H1 (cell line): ENCODE data around the gene EMC7.

Experiments
- BRCA1 ChIP-seq: IDR thresholded peaks from 2 replicates; pipeline ENCODE4 v1.6.1; 2012; ENCODE audit warnings: low read depth, low read length, improper control_type of control experiment
- CREB1 ChIP-seq: IDR thresholded peaks from 2 replicates; pipeline ENCODE4 v1.6.1; 2012; ENCODE audit warnings: inconsistent platforms
- JUND ChIP-seq: IDR thresholded peaks from 2 replicates; pipeline ENCODE4 v1.6.1; 2011; ENCODE audit warnings: mild to moderate bottlenecking, improper control_type of control experiment, low read length
- YY1 ChIP-seq: IDR thresholded peaks from 2 replicates; pipeline ENCODE4 v1.6.1; 2011; ENCODE audit warnings: low read depth, mild to moderate bottlenecking, low read length
- ZNF274 ChIP-seq: IDR thresholded peaks from 2 replicates; pipeline ENCODE4 v1.7.0; 2012; ENCODE audit warnings: low read length, borderline replicate concordance; ENCODE audit errors: extremely low read depth
- TF ChIP-seq, protein P1 (sequence below), 3 experiments: IDR thresholded peaks; 1 replicate in 2 of 3; 2 replicates in 1 of 3; pipeline versions ENCODE4 v1.5.1 to v1.6.1; 2011; ENCODE audit warnings: low read length in 3 of 3, mild to moderate bottlenecking in 3 of 3, inconsistent platforms in 2 of 3, low read depth in 1 of 3, moderate library complexity in 1 of 3; ENCODE audit not compliant: insufficient read depth in 1 of 3; ENCODE audit errors: control extremely low read depth in 1 of 3
- TF ChIP-seq, protein P2 (sequence below): fragments of 300-600 bp; sonication (generic); IDR thresholded peaks from 2 replicates; pipeline ENCODE4 v1.7.1; 2012; ENCODE audit warnings: low read length, moderate library complexity, mild to moderate bottlenecking, inconsistent platforms; ENCODE audit not compliant: insufficient replicate concordance

DNA sequence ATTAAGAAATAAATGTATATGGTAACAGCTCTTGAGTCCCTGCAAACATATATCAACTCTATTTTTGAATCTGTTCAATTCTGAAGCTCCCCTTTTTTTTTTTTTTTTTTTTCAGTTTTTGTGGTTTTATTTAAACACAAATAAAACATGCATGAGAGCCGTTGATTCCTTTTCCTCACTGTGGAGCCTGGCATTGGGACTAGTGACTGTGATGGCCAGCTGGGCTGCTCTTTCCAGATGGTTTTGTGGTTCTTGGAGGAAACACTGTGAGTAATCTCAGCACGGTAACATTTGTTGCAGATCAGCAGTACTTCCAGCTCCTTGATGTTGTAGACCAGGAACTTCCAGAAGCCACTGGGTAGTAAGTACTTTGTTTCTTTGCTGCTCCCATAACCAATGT, 15.9 kb downstream of the EMC7 start:
- TF ChIP-seq ZNF274: no peak
- TF ChIP-seq, protein P1, sequence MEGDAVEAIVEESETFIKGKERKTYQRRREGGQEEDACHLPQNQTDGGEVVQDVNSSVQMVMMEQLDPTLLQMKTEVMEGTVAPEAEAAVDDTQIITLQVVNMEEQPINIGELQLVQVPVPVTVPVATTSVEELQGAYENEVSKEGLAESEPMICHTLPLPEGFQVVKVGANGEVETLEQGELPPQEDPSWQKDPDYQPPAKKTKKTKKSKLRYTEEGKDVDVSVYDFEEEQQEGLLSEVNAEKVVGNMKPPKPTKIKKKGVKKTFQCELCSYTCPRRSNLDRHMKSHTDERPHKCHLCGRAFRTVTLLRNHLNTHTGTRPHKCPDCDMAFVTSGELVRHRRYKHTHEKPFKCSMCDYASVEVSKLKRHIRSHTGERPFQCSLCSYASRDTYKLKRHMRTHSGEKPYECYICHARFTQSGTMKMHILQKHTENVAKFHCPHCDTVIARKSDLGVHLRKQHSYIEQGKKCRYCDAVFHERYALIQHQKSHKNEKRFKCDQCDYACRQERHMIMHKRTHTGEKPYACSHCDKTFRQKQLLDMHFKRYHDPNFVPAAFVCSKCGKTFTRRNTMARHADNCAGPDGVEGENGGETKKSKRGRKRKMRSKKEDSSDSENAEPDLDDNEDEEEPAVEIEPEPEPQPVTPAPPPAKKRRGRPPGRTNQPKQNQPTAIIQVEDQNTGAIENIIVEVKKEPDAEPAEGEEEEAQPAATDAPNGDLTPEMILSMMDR (IDR thresholded peaks at IDR 0.05; ENCODE audit: control extremely low read depth in 1 of 3, insufficient read depth in 1 of 3, low read depth in 1 of 3, low read length in 3 of 3): no peak
- no peak for TF ChIP-seq CREB1
- TF ChIP-seq JUND: no peak
- no peak for TF ChIP-seq BRCA1
- no peak for TF ChIP-seq YY1
- TF ChIP-seq, protein P2, sequence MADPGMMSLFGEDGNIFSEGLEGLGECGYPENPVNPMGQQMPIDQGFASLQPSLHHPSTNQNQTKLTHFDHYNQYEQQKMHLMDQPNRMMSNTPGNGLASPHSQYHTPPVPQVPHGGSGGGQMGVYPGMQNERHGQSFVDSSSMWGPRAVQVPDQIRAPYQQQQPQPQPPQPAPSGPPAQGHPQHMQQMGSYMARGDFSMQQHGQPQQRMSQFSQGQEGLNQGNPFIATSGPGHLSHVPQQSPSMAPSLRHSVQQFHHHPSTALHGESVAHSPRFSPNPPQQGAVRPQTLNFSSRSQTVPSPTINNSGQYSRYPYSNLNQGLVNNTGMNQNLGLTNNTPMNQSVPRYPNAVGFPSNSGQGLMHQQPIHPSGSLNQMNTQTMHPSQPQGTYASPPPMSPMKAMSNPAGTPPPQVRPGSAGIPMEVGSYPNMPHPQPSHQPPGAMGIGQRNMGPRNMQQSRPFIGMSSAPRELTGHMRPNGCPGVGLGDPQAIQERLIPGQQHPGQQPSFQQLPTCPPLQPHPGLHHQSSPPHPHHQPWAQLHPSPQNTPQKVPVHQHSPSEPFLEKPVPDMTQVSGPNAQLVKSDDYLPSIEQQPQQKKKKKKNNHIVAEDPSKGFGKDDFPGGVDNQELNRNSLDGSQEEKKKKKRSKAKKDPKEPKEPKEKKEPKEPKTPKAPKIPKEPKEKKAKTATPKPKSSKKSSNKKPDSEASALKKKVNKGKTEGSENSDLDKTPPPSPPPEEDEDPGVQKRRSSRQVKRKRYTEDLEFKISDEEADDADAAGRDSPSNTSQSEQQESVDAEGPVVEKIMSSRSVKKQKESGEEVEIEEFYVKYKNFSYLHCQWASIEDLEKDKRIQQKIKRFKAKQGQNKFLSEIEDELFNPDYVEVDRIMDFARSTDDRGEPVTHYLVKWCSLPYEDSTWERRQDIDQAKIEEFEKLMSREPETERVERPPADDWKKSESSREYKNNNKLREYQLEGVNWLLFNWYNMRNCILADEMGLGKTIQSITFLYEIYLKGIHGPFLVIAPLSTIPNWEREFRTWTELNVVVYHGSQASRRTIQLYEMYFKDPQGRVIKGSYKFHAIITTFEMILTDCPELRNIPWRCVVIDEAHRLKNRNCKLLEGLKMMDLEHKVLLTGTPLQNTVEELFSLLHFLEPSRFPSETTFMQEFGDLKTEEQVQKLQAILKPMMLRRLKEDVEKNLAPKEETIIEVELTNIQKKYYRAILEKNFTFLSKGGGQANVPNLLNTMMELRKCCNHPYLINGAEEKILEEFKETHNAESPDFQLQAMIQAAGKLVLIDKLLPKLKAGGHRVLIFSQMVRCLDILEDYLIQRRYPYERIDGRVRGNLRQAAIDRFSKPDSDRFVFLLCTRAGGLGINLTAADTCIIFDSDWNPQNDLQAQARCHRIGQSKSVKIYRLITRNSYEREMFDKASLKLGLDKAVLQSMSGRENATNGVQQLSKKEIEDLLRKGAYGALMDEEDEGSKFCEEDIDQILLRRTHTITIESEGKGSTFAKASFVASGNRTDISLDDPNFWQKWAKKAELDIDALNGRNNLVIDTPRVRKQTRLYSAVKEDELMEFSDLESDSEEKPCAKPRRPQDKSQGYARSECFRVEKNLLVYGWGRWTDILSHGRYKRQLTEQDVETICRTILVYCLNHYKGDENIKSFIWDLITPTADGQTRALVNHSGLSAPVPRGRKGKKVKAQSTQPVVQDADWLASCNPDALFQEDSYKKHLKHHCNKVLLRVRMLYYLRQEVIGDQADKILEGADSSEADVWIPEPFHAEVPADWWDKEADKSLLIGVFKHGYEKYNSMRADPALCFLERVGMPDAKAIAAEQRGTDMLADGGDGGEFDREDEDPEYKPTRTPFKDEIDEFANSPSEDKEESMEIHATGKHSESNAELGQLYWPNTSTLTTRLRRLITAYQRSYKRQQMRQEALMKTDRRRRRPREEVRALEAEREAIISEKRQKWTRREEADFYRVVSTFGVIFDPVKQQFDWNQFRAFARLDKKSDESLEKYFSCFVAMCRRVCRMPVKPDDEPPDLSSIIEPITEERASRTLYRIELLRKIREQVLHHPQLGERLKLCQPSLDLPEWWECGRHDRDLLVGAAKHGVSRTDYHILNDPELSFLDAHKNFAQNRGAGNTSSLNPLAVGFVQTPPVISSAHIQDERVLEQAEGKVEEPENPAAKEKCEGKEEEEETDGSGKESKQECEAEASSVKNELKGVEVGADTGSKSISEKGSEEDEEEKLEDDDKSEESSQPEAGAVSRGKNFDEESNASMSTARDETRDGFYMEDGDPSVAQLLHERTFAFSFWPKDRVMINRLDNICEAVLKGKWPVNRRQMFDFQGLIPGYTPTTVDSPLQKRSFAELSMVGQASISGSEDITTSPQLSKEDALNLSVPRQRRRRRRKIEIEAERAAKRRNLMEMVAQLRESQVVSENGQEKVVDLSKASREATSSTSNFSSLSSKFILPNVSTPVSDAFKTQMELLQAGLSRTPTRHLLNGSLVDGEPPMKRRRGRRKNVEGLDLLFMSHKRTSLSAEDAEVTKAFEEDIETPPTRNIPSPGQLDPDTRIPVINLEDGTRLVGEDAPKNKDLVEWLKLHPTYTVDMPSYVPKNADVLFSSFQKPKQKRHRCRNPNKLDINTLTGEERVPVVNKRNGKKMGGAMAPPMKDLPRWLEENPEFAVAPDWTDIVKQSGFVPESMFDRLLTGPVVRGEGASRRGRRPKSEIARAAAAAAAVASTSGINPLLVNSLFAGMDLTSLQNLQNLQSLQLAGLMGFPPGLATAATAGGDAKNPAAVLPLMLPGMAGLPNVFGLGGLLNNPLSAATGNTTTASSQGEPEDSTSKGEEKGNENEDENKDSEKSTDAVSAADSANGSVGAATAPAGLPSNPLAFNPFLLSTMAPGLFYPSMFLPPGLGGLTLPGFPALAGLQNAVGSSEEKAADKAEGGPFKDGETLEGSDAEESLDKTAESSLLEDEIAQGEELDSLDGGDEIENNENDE: no peak
